HepG2 (cell line): Measurements from ENCODE around the gene PLEKHN1. TPM values are rescaled to one million over a fixed set of nuclear protein-coding genes. Genes with fewer than 3 reads are reported as not detected.

Experiments used
- EZH2 ChIP-seq: conservative IDR thresholded peaks from 2 replicates; pipeline ENCODE4 v1.6.1; 2012; ENCODE audit warnings: mild to moderate bottlenecking, low read depth, low read length, moderate library complexity
- FOSL2 ChIP-seq: sonication (generic); formaldehyde crosslinking; IDR thresholded peaks from 2 replicates; pipeline ENCODE4 v1.4.0; 2020; ENCODE audit warnings: missing genetic modification reagents
- FOXC1 ChIP-seq: sonication (generic); formaldehyde crosslinking; IDR thresholded peaks from 2 replicates; pipeline ENCODE4 v1.8.0; 2022; ENCODE audit warnings: mild to moderate bottlenecking, missing genetic modification reagents, borderline replicate concordance
- HIVEP1 ChIP-seq: sonication (generic); formaldehyde crosslinking; IDR thresholded peaks from 2 replicates; pipeline ENCODE4 v1.4.0; 2020; ENCODE audit warnings: mild to moderate bottlenecking, missing genetic modification reagents
- HMGA1 ChIP-seq: sonication (generic); formaldehyde crosslinking; conservative IDR thresholded peaks from 2 replicates; pipeline ENCODE4 v1.4.0; 2020; ENCODE audit warnings: missing genetic modification reagents
- HNRNPLL ChIP-seq: fragments of 200-400 bp; formaldehyde crosslinking; IDR thresholded peaks from 2 replicates; pipeline ENCODE4 v1.6.1; 2017; ENCODE audit warnings: mild to moderate bottlenecking, low read depth, low read length; ENCODE audit not compliant: poor library complexity, severe bottlenecking
- KMT2A ChIP-seq: sonication (generic); formaldehyde crosslinking; IDR thresholded peaks from 2 replicates; pipeline ENCODE4 v1.4.0; 2020; ENCODE audit warnings: missing genetic modification reagents
- MTF1 ChIP-seq: sonication (generic); formaldehyde crosslinking; IDR thresholded peaks from 2 replicates; pipeline ENCODE4 v1.5.0; 2020; ENCODE audit warnings: missing genetic modification reagents
- NCOA5 ChIP-seq: sonication (generic); formaldehyde crosslinking; IDR thresholded peaks from 2 replicates; pipeline ENCODE4 v1.4.0; 2020; ENCODE audit warnings: missing genetic modification reagents
- SAFB2 ChIP-seq: sonication (generic); formaldehyde crosslinking; IDR thresholded peaks from 2 replicates; pipeline ENCODE4 v1.5.1; 2020; ENCODE audit warnings: missing genetic modification reagents, low read depth, mild to moderate bottlenecking, borderline replicate concordance
- SIX4 ChIP-seq: sonication (generic); formaldehyde crosslinking; IDR thresholded peaks from 2 replicates; pipeline ENCODE4 v1.4.0; 2020; ENCODE audit warnings: missing genetic modification reagents
- STAG1 ChIP-seq: sonication (generic); formaldehyde crosslinking; IDR thresholded peaks from 2 replicates; pipeline ENCODE4 v1.4.0; 2020; ENCODE audit warnings: missing genetic modification reagents
- TBX2 ChIP-seq: sonication (generic); formaldehyde crosslinking; IDR thresholded peaks from 2 replicates; pipeline ENCODE4 v1.5.0; 2020; ENCODE audit warnings: missing genetic modification reagents, mild to moderate bottlenecking, borderline replicate concordance
- ZNF766 ChIP-seq: sonication (generic); formaldehyde crosslinking; IDR thresholded peaks from 2 replicates; pipeline ENCODE4 v1.5.0; 2020; ENCODE audit warnings: missing genetic modification reagents, borderline replicate concordance
- ZNF777 ChIP-seq: sonication (generic); formaldehyde crosslinking; IDR thresholded peaks from 2 replicates; pipeline ENCODE4 v1.4.0; 2020; ENCODE audit warnings: missing genetic modification reagents
- ZNF782 ChIP-seq: sonication (generic); formaldehyde crosslinking; IDR thresholded peaks from 2 replicates; pipeline ENCODE4 v1.4.0; 2020; ENCODE audit warnings: missing genetic modification reagents, mild to moderate bottlenecking, borderline replicate concordance
- polyA plus RNA-seq, 8 experiments: library from polyadenylated mRNA; depleted of rRNA in 3 of 8; stranded (reverse) in 7 of 8; unstranded in 1 of 8; fragments of >200 nt; fragmentation: Illumina TruSeq in 4 of 8; extraction: Trizol in 4 of 8; gene quantifications; 2 replicates each; pipeline versions ENCODE4 v1.2.1 to v1.2.3, GENCODE V29; 2011 to 2016; ENCODE audit warnings: low read depth in 4 of 8, missing spikeins in 1 of 8, mixed read lengths in 1 of 8; ENCODE audit not compliant: insufficient read depth in 1 of 8
- total RNA-seq, 5 experiments: library from RNA; depleted of rRNA; stranded (reverse); fragments of >200 nt; fragmentation: Illumina TruSeq; extraction: Trizol; gene quantifications; 2 replicates each; pipeline ENCODE4 v1.2.3, GENCODE V29; 2016; ENCODE audit warnings: low read depth in 1 of 5
- TF ChIP-seq, protein P1 (sequence below): sonication (generic); formaldehyde crosslinking; IDR thresholded peaks from 2 replicates; pipeline ENCODE4 v1.4.0; 2020; ENCODE audit warnings: missing genetic modification reagents
- TF ChIP-seq, protein P2 (sequence below): sonication (generic); formaldehyde crosslinking; IDR thresholded peaks from 2 replicates; pipeline ENCODE4 v1.4.0; 2020; ENCODE audit warnings: missing genetic modification reagents, borderline replicate concordance
- TF ChIP-seq, protein P3 (sequence below): sonication (generic); formaldehyde crosslinking; IDR thresholded peaks from 2 replicates; pipeline ENCODE4; 2020; ENCODE audit warnings: missing genetic modification reagents, mild to moderate bottlenecking, borderline replicate concordance
- TF ChIP-seq, protein P4 (sequence below): sonication (generic); formaldehyde crosslinking; IDR thresholded peaks from 2 replicates; pipeline ENCODE4 v1.5.0; 2020; ENCODE audit warnings: mild to moderate bottlenecking, missing genetic modification reagents, moderate library complexity

The PLEKHN1 gene
- total and polyA plus RNA-seq, 2 of the 13 experiments (the other 11 are each of a cell fraction or from before 2014, with no cell fraction given) = 0.42 to 0.58 TPM

DNA sequence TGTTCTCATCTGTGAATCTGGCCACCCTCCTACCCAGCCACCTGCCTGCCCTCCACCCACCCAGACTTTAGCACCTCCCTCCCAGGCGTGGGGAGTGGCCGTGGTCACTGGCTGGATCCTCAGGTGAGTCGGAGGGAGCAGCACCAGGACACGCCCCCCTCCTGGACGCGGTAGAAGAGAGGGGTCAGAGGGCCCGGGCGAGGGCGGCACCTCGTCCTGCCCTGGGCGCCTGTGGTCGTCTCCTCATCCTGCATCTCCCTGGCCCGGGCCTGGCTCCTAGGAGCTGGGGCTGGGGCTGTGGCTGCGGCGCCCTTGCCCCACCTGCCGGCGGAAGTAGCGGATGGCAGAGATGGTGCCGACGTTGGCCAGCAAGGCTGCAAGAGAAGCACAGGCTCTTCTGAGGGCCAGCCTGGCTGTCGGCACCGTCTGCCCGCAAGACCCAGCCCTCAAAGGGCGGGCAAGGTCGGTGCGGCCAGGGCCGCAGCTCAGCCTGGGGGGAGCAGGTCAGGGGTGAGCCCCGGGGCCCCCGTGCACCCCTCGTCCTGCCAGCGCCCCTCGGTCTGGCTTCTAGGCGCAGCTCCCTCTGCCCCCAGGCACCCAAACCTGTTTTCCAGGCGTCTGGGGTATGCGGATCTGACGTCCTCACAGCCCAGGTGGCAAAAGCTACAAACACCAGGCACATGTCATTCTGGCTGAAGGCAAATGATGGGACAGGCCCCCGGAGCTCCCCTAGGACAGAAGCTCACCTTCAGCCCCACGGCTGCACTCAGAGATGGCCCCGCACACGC, 9.8 kb downstream of the PLEKHN1 start (continued):
- no peak for TF ChIP-seq MTF1
- TF ChIP-seq, protein P1, sequence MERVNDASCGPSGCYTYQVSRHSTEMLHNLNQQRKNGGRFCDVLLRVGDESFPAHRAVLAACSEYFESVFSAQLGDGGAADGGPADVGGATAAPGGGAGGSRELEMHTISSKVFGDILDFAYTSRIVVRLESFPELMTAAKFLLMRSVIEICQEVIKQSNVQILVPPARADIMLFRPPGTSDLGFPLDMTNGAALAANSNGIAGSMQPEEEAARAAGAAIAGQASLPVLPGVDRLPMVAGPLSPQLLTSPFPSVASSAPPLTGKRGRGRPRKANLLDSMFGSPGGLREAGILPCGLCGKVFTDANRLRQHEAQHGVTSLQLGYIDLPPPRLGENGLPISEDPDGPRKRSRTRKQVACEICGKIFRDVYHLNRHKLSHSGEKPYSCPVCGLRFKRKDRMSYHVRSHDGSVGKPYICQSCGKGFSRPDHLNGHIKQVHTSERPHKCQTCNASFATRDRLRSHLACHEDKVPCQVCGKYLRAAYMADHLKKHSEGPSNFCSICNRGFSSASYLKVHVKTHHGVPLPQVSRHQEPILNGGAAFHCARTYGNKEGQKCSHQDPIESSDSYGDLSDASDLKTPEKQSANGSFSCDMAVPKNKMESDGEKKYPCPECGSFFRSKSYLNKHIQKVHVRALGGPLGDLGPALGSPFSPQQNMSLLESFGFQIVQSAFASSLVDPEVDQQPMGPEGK (CRISPR knock-in tag) = peak; percentile 42
- TF ChIP-seq, protein P2, sequence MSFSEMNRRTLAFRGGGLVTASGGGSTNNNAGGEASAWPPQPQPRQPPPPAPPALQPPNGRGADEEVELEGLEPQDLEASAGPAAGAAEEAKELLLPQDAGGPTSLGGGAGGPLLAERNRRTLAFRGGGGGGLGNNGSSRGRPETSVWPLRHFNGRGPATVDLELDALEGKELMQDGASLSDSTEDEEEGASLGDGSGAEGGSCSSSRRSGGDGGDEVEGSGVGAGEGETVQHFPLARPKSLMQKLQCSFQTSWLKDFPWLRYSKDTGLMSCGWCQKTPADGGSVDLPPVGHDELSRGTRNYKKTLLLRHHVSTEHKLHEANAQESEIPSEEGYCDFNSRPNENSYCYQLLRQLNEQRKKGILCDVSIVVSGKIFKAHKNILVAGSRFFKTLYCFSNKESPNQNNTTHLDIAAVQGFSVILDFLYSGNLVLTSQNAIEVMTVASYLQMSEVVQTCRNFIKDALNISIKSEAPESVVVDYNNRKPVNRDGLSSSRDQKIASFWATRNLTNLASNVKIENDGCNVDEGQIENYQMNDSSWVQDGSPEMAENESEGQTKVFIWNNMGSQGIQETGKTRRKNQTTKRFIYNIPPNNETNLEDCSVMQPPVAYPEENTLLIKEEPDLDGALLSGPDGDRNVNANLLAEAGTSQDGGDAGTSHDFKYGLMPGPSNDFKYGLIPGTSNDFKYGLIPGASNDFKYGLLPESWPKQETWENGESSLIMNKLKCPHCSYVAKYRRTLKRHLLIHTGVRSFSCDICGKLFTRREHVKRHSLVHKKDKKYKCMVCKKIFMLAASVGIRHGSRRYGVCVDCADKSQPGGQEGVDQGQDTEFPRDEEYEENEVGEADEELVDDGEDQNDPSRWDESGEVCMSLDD (CRISPR knock-in tag) = peak; percentile 36; the same call in 1 of the 2 replicates
- TF ChIP-seq ZNF766 (CRISPR knock-in tag) = 0 out of 2 replicates have a peak, but pooled peaks have one; percentile 28
- TF ChIP-seq TBX2 (CRISPR knock-in tag) = peak; percentile 35; the same call in 1 of the 2 replicates
- peak; percentile 33; the same call in 1 of the 2 replicates for TF ChIP-seq HIVEP1 (CRISPR knock-in tag)
- no peak for TF ChIP-seq ZNF782 (CRISPR knock-in tag)
- 0 out of 2 replicates have a peak, but pooled peaks have one; percentile 18 for TF ChIP-seq FOSL2
- TF ChIP-seq KMT2A (CRISPR knock-in tag) = no peak
- TF ChIP-seq EZH2 = 0 out of 2 replicates have a peak, but pooled peaks have one; percentile 50
- no peak for TF ChIP-seq FOXC1 (CRISPR knock-in tag)
- TF ChIP-seq, protein P3, sequence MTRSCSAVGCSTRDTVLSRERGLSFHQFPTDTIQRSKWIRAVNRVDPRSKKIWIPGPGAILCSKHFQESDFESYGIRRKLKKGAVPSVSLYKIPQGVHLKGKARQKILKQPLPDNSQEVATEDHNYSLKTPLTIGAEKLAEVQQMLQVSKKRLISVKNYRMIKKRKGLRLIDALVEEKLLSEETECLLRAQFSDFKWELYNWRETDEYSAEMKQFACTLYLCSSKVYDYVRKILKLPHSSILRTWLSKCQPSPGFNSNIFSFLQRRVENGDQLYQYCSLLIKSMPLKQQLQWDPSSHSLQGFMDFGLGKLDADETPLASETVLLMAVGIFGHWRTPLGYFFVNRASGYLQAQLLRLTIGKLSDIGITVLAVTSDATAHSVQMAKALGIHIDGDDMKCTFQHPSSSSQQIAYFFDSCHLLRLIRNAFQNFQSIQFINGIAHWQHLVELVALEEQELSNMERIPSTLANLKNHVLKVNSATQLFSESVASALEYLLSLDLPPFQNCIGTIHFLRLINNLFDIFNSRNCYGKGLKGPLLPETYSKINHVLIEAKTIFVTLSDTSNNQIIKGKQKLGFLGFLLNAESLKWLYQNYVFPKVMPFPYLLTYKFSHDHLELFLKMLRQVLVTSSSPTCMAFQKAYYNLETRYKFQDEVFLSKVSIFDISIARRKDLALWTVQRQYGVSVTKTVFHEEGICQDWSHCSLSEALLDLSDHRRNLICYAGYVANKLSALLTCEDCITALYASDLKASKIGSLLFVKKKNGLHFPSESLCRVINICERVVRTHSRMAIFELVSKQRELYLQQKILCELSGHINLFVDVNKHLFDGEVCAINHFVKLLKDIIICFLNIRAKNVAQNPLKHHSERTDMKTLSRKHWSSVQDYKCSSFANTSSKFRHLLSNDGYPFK (CRISPR knock-in tag) = peak; percentile 51; the same call in 1 of the 2 replicates
- no peak for TF ChIP-seq HMGA1 (CRISPR knock-in tag)
- peak; percentile 71 for TF ChIP-seq STAG1 (CRISPR knock-in tag)
- TF ChIP-seq, protein P4, sequence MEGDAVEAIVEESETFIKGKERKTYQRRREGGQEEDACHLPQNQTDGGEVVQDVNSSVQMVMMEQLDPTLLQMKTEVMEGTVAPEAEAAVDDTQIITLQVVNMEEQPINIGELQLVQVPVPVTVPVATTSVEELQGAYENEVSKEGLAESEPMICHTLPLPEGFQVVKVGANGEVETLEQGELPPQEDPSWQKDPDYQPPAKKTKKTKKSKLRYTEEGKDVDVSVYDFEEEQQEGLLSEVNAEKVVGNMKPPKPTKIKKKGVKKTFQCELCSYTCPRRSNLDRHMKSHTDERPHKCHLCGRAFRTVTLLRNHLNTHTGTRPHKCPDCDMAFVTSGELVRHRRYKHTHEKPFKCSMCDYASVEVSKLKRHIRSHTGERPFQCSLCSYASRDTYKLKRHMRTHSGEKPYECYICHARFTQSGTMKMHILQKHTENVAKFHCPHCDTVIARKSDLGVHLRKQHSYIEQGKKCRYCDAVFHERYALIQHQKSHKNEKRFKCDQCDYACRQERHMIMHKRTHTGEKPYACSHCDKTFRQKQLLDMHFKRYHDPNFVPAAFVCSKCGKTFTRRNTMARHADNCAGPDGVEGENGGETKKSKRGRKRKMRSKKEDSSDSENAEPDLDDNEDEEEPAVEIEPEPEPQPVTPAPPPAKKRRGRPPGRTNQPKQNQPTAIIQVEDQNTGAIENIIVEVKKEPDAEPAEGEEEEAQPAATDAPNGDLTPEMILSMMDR (CRISPR knock-in tag) = peak; percentile 84
- peak; percentile 53 for TF ChIP-seq ZNF777 (CRISPR knock-in tag)
- no peak for TF ChIP-seq SIX4
- 0 out of 2 replicates have a peak, but pooled peaks have one; percentile 57 for TF ChIP-seq SAFB2 (CRISPR knock-in tag)
- no peak for TF ChIP-seq NCOA5 (CRISPR knock-in tag)
- peak; percentile 74 for TF ChIP-seq HNRNPLL
